ENCODE measurements around the gene FASTKD3.

GRCh38 chr5:7846327-7846726 lies 22.5 kb downstream of the FASTKD3 start:
- TF ChIP-seq TAF1 (IDR thresholded peaks at IDR 0.05; ENCODE audit: borderline replicate concordance, insufficient read depth, low read length): no peak
- TF ChIP-seq POLR2AphosphoS5 (IDR thresholded peaks at IDR 0.05; ENCODE audit: low read depth, low read length): no peak
- no peak for TF ChIP-seq REST (IDR thresholded peaks at IDR 0.05; ENCODE audit: insufficient read depth in 1 of 2, low read depth in 2 of 2, low read length in 2 of 2)
- TF ChIP-seq SIN3A (IDR thresholded peaks at IDR 0.05; ENCODE audit: borderline replicate concordance, insufficient read depth, low read length): no peak
